ENCODE measurements around the gene ALKBH3.

Gene ALKBH3

DNA sequence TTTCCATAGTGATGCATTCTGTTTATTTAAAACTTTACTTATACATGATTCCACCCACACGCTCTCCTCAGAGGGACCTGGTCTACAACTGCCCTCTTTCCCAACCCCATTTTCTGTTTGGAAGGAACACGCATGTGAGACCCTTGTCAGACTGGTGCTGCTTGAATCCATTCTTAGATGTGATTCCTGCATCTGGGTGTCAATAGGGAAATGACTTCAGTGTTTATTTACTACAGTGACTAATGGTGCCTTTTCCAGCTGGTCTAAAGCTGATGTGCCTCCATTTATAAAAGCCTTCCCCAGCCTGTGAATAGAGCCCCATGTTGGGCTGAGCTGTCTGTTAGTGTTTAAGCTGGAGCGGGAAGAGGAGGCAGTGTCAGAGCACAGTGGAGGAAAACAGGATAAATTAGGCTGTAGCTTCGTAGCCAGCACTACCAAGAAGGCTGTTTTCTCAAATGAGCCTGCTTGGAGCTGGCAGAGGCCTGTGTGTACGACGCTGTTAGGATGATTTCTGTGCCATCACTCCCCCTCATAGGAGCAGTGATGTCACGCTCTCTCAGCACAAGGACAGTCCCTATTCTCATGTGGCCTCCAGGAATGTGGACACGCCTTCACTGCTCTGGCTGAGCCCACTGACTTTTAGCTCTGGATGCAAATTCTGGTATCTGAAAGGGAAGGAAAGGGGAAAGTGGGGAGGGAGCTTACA is 42.9 kb downstream of the ALKBH3 start:
- no peak for DNase-seq

DNA sequence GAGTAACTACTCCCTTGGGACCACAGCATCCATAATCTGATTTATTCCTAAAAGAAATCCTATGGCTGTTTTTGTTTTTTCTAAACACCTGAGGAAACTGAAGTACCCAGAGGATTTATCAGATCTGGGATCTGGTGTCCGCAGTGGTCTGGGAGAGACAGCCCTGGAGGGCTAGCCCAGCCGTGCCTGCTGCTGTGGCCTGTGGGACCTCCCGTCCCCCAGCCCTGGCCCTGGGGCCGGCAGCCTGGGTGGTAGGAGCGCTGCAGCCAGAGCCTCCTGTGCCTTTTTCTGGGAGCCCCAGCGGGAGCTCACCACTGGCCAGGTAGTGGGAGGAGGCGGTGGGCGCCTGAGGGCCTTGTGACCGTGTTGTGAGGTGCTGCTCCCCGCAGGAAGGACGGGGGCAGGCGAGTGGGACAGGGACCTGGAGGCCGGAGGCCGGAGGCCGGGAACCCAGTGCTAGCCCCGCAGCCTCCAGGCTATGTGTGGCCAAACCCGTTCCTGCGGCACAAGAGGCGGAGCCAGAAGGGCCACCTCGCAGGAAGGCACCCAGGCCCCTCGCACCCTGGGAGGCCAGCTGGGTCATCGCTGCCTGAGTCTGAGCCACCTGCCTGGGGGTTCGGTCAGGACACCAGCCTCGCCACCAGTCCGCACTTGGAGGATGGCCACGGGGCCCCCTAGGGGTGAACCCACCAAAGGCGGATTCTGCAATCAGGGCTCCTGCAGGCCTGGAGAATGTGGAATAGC is 43.7 kb downstream of the ALKBH3 start:
- no peak for DNase-seq

DNA sequence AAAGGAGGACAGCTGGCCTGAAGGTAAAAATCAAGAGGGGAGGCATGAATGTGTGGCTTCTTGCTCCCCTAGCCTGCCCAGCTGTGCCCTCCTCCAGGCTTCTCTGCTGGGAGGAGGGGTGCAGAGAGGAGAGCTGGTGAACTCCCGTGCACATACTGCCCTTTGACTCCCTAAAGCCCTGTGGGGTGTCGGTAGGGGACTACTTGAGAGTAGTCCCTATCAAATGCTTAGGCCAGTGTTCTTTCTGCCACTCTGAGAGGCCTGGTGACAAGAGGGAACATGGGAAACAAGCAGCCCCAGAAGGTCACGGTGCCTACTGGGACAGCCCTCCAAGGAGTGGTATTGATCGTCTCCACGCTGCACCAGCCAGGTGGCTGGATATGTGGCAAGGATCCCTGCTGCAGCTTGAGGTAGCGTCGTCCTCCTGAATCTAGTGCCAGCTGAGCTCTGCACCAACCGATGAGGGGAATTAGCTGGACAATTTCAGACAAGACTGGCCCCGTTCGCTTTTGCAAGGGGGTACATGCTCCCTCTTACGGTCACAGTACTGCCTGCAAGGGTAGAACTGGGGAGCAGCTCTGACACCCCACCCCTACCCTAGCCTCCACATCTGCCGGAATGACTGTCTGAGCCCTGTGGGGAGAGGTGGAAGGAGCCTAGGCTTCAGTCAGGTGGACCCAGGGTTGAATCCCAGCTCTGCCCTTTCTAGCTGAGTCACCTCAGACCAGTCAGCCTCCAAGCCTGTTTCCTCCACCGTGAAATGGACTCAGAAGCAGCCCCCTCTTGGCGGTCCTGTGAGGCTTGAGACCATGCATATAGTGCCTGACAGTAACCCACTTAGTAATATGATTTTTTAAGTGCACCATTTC is 44.7 kb downstream of the ALKBH3 start:
- DNase-seq: no peak

DNA sequence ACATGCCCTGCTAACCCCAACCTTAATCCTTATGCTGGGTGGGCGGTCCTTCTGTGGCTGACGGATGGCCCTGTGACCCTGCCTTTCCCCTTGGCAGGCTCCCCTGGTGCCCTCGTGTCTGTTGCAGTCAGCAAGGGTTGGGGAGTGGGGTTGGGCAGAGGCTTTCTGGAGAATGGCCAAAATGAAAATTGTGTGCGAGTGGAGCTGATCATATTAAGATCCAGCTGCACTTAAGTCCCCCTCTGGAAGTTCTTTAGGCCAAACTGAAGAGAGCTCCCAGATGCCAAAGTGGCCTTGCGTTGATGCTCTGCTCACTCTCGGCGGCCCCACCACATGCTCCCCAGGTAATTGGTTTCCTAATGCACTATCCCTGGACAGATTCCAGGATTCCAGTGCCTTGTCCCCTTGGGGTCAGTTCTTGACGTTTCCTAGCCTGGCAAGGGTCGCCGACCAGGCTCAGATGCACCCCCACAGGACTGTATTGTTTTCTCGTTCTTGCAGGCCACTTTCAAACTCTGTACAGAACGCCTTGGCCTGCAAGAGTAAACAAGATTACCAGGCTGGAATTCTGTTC is 45.4 kb downstream of the ALKBH3 start:
- no peak for DNase-seq

DNA sequence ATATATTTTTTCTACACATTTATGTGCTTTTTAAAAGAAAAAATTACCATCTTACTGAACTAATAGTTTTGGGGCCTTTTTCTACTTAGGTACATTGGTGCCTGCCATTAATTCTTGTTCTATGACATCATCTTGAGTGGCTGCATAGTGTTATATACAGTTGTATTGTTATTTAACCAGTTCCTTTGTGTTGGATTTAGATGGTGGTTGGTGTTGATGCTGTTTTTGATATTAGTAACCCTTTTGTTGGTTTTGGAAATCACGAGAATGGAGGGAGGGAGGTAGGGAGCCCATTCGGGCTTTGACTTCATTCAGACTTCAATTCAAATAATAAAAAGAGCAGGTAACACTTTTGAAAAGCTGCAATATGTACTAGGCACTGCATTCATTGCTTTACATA is 46.4 kb downstream of the ALKBH3 start:
- no peak for DNase-seq

DNA sequence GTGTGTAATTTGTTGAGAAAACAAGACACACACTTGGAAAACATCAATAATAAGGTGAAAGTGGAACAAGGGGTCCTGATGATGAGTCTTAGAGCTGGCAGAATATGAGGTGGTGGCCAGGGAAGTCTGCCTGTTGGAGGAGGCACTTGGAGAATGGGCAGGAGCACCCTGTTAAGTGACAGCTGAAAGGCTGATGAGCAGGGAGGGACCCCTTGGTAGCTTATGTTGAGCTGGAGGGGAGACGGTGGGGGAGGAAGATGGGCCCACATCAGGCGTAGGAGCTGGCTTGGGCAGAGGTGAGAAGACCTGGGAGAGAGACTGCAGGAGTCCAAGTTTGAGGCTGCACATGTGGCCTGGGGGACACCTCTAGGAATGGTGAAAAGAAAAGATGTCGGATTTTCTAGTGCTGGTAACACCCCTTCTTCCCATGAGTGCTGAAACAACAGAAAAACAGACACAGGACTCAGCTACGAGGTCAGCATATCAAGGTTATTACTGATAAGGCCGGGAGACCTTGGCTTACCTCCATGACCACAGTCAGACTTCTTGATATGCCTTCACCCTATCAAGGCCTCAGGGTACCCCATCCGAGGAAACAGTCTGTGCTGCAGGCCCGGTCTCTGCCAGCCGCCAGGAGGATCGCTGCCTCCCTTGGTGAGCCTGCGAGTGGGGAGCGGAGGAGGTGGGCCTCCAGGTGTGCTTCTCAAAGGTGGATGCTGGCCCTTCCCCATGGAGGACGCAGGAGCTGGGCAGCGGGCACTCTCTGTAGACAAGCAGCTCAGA is 47.5 kb downstream of the ALKBH3 start:
- DNase-seq: no peak

DNA sequence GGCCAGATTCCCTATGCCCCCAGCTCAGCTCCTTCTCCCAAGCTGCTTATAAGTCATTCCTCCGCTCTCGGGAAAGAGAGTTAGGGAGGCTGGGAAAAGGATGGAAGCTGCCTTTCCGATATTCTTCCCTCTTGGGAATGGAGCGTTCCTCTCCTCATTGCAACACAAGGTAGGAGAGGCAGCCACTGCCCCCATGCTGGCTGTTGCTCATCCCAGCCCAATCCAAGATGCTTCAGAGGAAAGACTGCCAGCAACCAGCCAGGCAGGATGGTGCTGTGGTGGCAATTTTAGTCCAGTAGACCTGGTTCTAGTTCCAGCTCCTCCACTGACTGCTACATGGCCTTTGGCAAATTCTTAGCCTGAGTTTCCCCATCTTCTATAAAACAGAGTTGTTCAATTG is 48.1 kb downstream of the ALKBH3 start:
- no peak for DNase-seq

DNA sequence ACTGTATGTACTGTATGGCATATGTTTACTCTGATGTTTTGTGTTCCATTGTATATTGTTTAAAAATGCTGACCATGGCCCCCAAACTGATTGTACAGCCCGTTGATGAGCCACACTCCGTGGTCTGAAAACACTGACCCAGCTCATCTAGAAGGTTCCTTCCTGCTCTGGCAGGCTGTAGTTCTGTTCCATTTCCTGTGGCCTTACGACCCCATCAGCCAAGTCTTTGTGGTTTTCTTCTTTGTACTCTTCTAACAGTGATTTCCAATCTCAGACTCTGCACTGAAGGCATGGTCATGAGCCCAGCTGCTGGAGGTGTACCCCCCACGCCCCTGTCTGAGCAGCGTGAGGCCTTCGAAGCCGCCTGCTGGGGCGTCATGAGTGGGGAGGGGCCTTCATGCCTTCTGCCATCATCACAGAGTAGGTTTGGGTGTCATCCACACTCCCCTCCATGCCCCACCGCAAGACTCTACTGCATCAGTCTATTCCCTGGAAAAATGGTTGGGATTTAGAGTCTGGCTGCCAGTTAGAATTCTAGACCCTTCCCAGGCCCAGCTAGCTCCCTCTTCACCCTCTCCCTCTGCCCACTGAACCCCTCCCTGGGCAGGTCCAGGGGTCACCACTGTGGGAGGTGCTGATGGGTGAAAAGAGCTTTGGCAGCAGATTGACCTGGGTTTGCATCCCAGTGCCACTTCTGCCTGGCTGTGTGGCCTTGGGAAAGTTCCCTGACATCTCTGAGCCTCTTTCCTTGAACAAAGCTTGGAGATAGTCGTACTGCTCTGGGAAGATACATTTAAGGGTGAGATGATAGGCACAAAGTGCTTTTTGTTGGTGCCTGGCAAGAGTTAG is 50.5 kb downstream of the ALKBH3 start:
- no peak for DNase-seq

DNA sequence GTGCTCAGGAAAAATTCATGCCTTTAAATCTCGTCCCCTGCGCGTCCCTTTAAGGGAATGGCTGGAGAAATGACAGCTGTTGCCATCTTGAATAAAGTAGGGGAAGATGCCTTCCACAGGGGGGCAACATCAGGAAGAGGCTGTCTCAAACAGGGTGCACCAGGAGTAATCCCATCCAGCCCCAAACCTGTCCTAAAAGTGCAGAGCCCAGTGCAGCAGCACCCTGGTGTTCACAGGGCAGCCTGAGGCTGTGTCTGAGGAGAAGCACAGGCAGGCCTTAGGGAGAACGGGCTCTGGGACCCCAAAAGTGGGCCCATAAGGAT is 51.0 kb downstream of the ALKBH3 start:
- DNase-seq: no peak

DNA sequence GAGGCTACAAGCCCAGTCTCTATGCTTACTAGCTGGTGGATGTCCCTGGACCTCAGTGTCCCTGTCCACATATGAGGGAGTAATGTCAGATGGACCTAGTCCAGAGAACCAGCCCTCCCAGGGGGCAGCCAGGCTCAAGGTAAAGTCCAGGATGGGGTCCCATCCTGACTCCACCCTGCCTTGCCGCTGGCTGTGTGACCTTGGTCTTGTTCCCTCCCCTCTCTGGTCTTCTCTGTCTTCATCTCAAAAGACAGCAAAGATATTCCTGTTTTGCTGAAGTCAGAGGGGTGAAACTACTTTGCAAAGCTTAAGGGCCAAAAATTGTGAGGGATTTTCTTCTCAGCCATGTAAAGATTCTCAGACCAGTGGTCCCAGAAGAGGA is 52.6 kb downstream of the ALKBH3 start:
- DNase-seq: no peak

DNA sequence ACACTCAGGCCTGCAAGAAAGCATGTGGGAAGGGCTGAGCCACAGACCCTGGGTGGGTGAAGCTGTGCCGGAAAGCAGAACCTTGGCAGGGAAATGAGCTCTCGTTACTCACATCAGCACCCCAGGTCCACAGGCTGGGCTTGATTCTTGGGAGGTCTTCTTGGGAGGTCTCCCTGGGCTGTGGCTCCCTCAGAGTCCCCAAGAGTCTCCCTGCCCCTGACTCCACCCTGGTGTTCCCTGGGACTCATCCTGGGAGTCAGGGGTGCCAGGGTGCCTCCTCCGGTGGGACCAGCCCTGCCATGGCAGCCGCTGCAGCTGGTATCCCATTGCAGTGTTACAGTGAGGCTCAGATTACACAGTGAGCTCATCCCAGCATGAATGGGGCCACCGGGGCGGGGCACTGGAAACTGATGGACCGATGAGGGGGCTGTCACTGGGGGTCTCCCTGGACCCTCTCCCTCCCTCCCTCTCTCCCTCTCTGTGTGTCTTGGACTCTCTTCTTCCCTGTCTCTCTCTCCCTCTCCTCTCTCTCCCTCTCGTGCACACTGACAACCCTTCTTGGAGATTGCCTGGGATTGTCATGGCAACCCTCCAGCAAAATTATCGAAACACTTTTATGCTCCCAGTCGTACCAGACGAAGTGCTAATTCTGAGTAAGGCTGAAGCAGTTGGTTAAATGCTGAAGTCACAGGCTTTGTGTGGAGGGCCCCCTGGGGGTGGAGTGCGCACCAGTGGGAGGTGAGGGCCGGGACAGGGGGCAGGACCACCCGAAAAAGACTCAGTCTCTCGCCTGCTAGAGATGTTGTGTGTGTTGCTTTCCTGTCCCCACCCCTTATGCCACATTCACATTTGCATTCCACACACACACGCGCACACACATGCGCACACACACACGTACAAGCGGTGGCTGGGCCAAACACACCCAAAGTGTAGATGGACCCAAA is 53.2 kb downstream of the ALKBH3 start:
- DNase-seq: no peak

DNA sequence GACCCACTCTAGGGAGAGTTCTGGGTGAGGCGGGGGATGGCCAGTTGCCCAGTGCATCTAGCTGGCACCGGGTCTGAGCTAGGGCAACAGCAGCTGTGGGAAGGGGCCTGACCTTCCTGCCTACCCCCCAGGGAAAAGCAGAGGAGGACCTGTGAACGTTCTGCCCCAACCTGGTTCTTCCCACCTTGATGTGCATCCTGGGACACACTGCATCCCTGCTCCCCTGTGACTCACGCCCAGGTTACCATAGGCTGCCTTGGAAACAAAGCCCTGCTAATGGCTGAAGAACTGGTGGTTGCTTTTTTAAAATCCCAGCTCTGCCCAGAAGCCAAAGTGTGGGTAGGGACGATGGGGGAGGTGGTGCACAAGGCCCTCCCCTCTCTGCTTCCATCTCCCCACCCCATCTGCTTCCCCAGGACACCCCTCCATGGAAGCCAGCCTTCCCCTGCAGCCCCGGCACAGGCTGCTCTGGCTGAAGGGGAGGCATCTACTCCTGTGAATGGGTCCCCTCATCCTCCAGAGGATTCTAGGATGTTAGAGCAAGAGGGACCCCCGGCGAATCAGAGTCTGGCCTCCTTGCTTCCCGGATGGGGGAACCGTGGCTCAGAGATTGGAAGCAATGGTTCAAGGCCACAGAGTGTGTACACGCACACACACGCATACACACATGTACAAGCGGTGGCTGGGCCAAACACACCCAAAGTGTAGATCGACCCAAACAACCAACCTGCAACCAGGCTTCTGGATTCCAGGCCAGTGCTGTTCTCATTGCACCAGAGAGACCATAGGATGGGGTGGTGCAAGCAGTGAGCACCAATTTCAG is 54.2 kb downstream of the ALKBH3 start:
- DNase-seq: no peak

DNA sequence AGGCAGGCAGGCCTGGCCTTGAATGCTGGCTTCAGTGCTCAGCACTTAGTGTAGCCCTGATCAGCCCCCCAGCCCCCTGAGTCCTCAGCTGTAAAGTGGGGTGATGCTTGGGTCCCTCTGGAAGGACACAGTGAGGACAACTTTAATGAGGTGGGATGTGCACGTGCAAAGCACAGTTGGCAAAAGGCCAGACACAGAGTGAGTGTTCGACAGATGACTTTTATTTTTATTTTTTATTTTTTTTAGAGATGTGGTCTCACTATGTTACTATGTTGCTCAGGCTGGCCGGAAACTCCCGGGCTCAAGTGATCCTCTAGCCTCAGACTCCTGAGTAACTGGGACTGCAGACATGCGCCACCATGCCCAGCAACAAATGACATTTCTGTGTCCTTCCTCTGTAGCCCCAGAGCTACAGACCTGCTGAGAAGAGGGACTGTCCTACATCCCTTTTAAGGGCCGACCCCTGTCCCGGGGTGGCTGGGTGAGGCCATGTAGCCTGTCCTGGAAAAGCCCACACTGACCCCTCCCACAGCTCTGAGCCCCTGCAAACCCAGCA is 54.9 kb downstream of the ALKBH3 start:
- DNase-seq: no peak

DNA sequence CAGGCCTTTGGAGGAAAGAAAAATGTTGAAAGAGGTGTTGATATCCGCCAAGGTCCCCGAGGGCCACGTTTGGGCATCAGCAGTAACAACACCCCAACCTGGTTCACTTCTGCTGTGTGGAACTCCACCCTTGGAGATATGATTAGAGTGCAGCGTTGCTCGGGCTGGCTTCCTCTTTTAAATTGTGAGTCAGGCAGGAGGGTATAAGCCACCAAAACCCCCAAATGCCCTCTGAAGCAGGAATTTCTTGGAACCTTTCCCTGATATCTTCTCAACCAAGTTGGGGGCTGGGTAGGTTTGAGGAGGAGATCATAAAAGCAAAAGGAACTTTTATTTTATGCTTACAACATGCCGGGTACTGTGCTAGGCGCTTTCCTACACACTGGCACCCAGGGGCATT is 55.4 kb downstream of the ALKBH3 start:
- no peak for DNase-seq

DNA sequence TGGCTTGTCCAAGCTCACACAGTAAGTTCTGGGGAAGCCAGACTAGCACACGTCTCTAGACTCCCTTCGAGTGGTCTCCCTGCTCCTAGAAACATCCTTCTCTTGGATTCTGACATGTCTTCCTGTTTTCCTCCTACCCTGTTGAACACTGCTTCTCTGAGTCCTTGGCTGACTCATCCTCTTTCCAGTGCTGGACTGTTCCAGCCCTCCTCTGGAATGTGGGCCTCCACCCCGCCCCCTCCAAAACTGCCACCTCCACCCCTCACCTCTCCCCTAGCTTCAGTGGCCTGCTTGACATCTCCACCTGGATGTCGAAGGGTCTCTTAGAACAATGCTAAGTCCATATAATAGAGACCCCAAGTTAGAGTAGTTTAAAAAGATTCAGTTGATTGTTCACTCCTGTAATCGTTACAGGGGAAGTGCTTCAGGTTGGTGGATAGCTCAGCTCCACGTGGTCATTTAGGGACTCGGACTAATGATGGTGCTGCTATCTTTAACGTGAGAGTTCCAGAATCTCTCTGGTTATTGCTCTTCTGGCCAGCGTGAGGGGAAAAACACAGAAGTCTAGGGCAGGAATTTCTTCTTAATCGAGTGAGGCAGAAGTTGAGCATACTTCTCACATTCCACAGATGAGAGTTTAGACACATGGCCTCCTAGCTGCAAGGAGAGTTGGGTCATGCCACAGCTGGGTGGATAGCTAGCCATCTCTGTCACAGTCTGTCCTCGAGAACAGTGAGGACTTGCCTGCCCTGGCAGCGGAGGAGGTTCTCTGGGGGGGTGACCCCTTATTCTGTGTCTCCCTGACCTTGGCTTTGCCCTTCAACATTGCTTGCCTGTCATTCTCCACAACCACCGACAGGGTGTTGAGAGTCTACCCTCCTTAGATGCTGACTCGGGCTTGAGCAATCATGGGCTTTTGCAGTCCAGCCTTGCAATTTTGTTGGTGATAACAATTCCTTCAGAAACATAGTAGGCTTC is 57.1 kb downstream of the ALKBH3 start:
- no peak for DNase-seq

DNA sequence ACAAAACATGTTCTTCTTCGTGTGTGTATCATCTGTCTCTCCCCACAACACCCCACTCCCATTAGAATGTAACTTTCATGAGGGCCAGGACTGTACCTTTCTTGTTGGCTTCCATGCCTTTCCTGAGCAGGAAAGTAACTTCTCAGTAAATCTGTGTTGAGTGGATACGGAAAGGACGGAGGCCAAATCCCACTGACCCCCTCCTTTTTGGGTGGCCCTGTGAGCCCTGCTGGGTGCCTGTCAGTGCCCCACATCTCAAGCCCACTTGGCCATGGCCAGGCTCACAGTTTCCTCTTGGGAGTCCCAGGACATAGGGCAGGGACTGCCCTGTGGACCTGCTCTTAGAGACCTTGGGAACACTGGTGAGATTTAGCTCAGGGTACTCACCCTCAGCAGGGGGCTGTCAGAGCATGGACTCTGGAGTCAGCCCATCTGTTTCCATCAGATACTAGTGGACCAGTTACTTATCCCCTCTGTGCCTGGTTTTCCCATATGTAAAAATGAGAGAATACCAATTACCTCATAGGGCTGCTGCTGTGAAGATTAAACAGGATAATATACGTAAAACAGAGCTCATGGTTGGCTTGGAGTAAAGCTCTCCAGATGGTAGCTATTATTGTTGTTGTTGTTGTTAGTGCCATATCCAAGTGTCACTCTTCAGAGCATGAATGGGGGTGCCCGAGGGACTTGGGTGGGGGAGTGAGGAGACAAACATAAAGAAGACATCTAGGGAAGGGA is 60.8 kb downstream of the ALKBH3 start:
- no peak for DNase-seq

DNA sequence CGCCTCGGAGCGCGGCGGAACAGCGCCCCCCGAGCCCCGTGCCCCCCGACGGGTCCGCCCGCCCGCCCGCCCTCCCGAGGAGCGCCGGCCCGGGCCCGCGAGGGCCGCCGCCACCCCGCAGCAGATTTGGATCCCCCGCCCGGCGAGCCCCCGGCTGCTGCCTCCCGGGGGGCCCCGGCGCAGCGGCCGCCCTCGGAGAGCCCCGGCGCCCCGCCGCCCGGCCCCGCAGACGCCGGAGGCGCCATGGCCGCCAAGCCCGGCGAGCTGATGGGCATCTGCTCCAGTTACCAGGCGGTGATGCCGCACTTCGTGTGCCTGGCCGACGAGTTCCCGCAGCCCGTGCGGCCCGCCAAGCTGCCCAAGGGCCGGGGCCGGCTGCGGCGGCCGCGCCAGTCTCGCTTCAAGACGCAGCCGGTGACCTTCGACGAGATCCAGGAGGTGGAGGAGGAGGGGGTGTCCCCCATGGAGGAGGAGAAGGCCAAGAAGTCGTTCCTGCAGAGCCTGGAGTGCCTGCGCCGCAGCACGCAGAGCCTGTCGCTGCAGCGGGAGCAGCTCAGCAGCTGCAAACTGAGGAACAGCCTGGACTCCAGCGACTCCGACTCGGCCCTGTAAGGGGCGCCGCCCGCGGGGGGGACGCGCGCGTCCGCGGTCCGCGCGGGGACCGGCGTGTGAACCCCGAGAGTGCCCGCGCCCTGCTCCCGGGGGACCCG is 62.2 kb downstream of the ALKBH3 start:
- DNase-seq: no peak

All from COR-L47 (cell line).